ENCODE results near the gene RAVER2.

- TF ChIP-seq CTCF (IDR thresholded peaks at IDR 0.05; ENCODE audit: insufficient read depth, low read length) (no peak), GABPA (IDR thresholded peaks at IDR 0.05; ENCODE audit: low read depth) (no peak), REST (IDR thresholded peaks at IDR 0.05; ENCODE audit: insufficient replicate concordance, low read depth) (no peak), POLR2AphosphoS5 (IDR thresholded peaks at IDR 0.05; ENCODE audit: low read depth) (no peak), SPI1 (IDR thresholded peaks at IDR 0.05; ENCODE audit: borderline replicate concordance, low read depth) (no peak)
These were observed 128.7 kb downstream of the RAVER2 start for GRCh38 chr1:64873576-64873975.

Measured in HL-60 (cell line).